Epithelial cell of esophagus (primary cell): ENCODE measurements around the gene ENTPD1.

Source experiments
- DNase-seq: peaks from one replicate; pipeline ENCODE4 v3.0.0; 2010; ENCODE audit warnings: low read depth
- H3K4me3 ChIP-seq: 2 replicates; pipeline ENCODE4 v1.5.1; 2011; ENCODE audit warnings: mild to moderate bottlenecking, low read length, control low read depth
- CTCF ChIP-seq: IDR thresholded peaks from 2 replicates; pipeline ENCODE4 v1.5.1; 2011; ENCODE audit warnings: low read depth, mild to moderate bottlenecking, low read length, control low read depth, inconsistent platforms; ENCODE audit not compliant: insufficient read depth; ENCODE audit errors: missing control alignments

ENTPD1 gene

GRCh38 chr10:95790982-95791381, 35.0 kb downstream of the ENTPD1 start:
- no peak overlapping the region for H3K4me3 ChIP-seq

GRCh38 chr10:95791425-95791979, 35.5 kb downstream of the ENTPD1 start:
- TF ChIP-seq CTCF: no peak
- H3K4me3 ChIP-seq: no peak overlapping the region
- DNase-seq: no peak

More at GRCh38 chr10:95790982-95791381, 35.0 kb downstream of the ENTPD1 start:
- DNase-seq: no peak
- TF ChIP-seq CTCF: no peak

GRCh38 chr10:95792211-95792780, 36.3 kb downstream of the ENTPD1 start:
- H3K4me3 ChIP-seq: no peak overlapping the region
- no peak for TF ChIP-seq CTCF
- DNase-seq: no peak

GRCh38 chr10:95792874-95793285, 36.9 kb downstream of the ENTPD1 start:
- DNase-seq: no peak
- no peak for TF ChIP-seq CTCF
- H3K4me3 ChIP-seq: no peak overlapping the region

GRCh38 chr10:95793401-95794045, 37.6 kb downstream of the ENTPD1 start:
- H3K4me3 ChIP-seq: no peak overlapping the region
- no peak for TF ChIP-seq CTCF
- no peak for DNase-seq

GRCh38 chr10:95794195-95794594, 38.2 kb downstream of the ENTPD1 start:
- no peak for DNase-seq
- H3K4me3 ChIP-seq: no peak overlapping the region
- no peak for TF ChIP-seq CTCF
